HS-5 (cell line): ENCODE measurements around the gene TANC2.

Source experiments
- DNase-seq: peaks from one replicate; pipeline ENCODE4 v3.0.0-alpha.2; 2012; ENCODE audit warnings: low read depth

TANC2 gene

DNA sequence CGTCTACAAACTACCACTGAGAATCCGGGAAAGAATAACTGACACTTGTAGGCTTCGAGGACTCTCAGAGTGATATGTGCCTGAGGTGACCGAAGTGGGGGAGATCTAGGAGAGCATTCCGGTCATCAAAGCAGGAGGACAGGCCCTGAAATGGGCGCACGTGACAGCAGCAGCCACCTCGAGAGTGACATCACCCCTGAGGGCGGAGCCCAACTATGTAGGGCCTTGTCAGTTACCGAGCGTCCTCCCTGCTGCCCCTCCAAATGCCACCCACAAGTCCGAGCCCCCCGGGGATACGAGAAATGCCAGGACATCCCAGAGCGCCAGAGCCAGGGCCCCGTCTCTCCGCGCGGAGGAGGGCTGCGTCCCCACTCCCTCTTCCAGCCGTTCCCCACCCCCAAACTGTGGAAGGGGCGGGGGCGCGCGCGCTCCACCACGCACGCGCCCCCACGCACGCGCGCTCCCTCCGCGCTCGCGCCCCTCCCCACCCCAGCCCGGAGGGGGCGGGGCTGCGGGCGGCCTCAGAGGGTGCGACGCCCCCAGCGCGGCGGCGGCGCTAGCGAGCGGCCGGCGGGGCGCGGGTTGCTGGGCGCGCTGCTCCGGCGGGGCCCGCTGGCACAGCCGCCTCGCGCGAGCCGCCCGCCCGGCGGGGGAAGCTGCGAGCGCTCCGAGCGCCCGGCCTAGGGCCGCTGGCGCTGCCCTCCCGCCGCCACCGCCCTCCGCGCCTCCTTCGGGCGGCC lies at the start of gene TANC2:
Gene TANC2, plus strand, starts transcription at position 550 of the 740 bp plus-strand sequence. CDS start 43,325 bp downstream, outside the sequence.
- DNase-seq, result no peak

GRCh38 chr17:62916684-62917571 lies 49.1 kb upstream of the TANC2 start:
- DNase-seq, result no peak

GRCh38 chr17:62919388-62919787 lies 46.6 kb upstream of the TANC2 start:
- peak; percentile 14 for DNase-seq

- DNase-seq, result no peak
Measured at GRCh38 chr17:62920300-62920699, 45.7 kb upstream of the TANC2 start.

DNA sequence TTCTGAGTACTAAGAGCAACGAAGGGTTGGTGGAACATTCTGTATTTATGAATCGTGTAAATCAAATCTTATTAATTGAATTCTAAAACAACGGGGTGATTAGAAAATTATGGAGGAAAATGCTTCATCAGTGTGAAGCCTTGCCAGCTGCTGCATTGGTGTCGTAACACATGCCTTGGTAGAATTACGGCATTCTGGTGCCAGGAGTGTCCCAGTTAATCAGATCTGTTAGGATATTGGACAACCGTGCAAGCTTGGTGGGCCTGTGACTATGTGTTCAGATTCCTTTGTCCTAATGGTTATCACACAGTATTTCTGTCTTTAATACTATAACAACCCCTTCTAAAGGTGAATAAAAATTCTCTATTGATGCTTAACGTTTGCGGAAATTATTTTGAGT lies 44.2 kb upstream of the TANC2 start:
- no peak for DNase-seq

GRCh38 chr17:62923258-62924150 lies 42.5 kb upstream of the TANC2 start:
- DNase-seq, result no peak

- no peak for DNase-seq
Measured at GRCh38 chr17:62925267-62925836, 40.7 kb upstream of the TANC2 start.

- DNase-seq, result no peak
Measured at GRCh38 chr17:62927083-62927482, 39.0 kb upstream of the TANC2 start.

DNA sequence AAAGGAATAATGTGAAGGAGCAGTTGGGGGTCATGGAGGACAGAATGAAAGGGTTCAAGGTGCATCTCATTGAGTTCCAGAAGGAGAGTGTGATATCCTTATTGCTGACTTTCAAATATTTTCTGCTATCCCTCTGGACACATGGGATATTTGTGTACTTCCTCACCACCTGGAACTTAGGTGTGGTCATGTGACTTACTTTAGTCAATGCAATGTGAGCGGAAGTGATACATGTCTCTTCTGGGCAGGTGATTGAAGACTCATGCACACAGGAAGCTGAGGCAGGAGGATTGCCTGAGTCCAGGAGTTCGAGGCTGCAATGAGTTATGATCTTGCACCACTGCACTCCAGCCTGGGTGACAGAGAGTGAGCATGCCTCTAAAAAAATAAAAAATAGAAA lies 36.7 kb upstream of the TANC2 start:
- no peak for DNase-seq

DNA sequence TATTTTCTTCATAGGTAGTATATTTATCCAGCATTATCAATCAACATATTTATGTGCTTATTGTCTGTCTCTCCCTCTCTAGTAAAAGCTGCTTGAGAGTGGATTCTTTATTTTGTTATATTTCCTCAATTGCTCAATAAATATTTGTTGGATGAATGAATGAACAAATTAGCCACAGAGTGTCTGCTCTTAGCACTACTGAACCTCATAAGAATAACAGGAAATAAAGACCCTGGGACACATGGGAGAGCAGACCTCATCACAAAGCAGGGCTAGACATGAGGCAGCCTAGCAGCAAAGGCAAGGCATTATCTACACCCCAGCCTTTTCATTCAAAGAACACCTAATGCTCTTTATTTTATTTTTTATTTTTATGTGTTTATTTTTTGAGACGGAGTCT lies 34.9 kb upstream of the TANC2 start:
- no peak for DNase-seq

- DNase-seq, result no peak
Measured at GRCh38 chr17:62933501-62934385, 32.3 kb upstream of the TANC2 start.

- DNase-seq, result no peak
Measured at GRCh38 chr17:62935098-62935497, 30.9 kb upstream of the TANC2 start.

GRCh38 chr17:62935523-62935922 lies 30.5 kb upstream of the TANC2 start:
- DNase-seq, result no peak

DNA sequence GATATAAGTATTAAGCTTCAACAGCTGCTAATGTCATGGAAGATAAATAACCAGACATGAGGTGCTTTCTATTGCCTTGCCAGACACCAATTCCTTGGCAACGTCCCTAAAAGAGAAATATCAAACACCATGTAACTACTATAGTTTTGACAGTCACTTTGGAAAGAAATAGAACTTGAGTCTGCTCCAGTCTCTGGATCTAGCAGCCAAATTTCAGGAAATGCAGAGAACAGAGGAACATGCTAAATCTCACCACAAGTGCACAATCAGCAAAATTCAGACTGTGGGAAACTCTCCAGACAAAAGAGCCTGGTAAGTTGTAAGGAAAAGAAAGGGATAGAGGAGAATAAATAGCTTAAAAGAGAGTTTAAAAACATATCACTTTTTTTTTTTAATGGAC lies 28.4 kb upstream of the TANC2 start:
- no peak for DNase-seq

DNA sequence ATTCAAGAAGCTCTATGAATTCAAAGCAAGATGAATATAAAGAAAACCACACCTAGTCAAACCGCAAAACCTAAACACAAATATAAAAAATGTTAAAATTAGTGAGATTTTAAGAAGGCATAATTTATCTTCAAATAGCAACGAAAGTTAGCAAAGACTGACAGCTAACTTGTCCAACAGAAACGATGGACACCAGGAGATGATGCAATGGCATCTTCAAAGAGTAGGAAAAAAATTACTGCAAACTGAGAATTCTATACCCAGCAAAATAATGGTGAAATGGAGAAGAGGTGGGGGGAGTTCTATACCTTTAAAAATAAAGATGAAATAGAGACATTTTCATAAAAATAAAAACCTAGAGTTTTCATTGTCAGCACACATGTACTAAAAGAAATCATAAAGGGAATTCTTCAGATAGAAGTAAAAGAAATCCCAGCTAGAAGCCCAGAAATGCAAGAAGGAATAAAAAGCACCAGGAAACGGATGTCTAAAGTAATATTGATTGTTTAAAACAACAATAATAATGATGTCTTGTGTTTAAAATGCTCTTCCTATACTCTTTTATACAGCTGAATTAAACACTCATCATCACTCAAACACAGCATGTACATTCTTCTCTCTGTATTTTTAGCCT lies 24.6 kb upstream of the TANC2 start:
- DNase-seq, result no peak

GRCh38 chr17:62948370-62948769 lies 17.7 kb upstream of the TANC2 start:
- DNase-seq, result no peak

DNA sequence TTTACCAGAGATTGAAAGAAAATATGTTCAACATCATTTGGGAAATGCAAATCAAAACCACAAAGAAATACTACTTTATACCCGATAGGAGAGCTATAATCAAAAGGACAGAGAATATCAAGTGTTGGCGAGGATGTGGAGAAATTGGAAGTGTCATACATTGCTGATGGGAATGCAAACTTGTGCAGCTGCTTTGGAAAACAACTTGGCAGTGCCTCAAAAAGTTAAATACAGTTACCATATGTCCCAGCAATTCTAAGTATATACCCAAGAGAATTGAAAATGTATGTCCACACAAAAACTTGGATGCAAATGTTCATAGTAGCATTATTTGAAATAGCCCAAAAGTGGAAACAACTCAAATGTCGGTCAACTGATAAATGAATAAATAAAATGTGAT lies 17.0 kb upstream of the TANC2 start:
- no peak for DNase-seq

DNA sequence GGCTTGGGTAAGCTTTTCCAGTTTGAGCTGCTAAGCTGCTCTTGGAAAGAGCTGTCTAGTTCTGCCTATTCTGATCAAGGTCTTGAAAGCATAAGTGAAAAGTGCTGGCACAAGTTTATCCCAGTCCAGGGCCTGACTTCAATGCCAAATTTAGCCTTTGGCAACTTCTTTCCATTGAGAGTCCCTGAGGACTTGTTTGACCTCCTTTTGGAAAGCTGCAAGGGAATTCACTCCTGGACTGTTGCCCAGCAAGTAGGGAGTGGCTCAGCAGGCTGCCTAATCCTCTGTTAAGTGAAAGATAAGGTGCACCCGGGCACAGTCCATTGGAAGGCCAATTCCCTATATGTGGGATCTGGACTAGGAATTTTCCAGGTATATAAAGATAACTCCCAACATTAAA lies 16.0 kb upstream of the TANC2 start:
- DNase-seq, result no peak

DNA sequence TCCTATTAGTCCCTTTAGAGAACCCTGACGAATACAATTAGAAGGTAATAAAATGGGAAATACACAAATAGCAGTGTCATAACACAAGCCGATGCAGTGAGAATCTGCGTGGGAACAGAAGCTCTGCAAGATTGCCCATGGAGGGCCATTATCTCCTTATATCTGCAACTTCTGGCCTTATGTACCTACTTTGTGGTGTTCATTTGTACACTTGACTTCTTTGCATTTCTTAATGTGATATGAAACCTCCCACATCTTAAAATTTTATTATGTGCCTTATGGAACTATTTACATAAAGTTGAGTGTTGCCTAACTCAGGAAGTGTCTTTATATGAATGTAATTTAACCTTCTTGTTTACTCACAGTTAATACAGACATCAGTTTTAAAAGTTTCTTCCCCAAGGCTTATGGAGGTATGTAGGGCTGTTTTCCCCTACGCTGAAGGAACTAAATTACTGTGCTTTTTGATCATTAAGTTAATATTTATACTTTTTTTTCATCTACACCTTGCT lies 10.1 kb upstream of the TANC2 start:
- DNase-seq, result no peak

GRCh38 chr17:62963296-62963695 lies 2.7 kb upstream of the TANC2 start:
- peak; percentile 74 for DNase-seq
